ENCODE data around the gene GDA.

GDA gene

DNA sequence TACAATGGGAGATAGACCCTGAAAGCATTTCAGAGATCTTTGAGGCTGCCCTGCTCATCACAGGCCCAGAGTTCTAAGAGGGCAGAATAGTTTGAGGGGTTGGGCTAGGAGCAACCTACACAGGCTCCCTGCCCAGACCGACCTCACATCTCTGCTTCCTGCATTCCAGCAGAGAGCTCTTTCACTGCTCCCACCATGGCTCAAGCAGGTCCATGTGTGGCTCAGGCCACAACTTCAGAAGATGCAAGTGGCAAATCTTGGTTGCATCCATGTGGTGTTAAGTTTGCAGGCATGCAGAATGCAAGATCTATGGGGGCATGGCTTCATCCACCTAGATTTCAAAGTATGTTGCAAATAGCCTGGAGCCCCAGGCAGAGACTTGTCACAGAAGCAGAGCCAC lies 39.0 kb downstream of the GDA start:
- TF ChIP-seq, protein P1, sequence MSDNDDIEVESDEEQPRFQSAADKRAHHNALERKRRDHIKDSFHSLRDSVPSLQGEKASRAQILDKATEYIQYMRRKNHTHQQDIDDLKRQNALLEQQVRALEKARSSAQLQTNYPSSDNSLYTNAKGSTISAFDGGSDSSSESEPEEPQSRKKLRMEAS (IDR thresholded peaks at IDR 0.05; ENCODE audit: low read depth, low read length) = no peak
- TF ChIP-seq MYC (IDR thresholded peaks at IDR 0.05; ENCODE audit: low read depth, low read length) = no peak
- TF ChIP-seq, protein P2, sequence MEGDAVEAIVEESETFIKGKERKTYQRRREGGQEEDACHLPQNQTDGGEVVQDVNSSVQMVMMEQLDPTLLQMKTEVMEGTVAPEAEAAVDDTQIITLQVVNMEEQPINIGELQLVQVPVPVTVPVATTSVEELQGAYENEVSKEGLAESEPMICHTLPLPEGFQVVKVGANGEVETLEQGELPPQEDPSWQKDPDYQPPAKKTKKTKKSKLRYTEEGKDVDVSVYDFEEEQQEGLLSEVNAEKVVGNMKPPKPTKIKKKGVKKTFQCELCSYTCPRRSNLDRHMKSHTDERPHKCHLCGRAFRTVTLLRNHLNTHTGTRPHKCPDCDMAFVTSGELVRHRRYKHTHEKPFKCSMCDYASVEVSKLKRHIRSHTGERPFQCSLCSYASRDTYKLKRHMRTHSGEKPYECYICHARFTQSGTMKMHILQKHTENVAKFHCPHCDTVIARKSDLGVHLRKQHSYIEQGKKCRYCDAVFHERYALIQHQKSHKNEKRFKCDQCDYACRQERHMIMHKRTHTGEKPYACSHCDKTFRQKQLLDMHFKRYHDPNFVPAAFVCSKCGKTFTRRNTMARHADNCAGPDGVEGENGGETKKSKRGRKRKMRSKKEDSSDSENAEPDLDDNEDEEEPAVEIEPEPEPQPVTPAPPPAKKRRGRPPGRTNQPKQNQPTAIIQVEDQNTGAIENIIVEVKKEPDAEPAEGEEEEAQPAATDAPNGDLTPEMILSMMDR (IDR thresholded peaks at IDR 0.05; ENCODE audit: low read depth, low read length) = no peak
- TF ChIP-seq POLR2A (IDR thresholded peaks at IDR 0.05; ENCODE audit: extremely low read depth, insufficient read length) = no peak
- DNase-seq (ENCODE audit: low read depth) = no peak
- H3K4me3 ChIP-seq (ENCODE audit: low read depth, low read length) = no peak overlapping the region

DNA sequence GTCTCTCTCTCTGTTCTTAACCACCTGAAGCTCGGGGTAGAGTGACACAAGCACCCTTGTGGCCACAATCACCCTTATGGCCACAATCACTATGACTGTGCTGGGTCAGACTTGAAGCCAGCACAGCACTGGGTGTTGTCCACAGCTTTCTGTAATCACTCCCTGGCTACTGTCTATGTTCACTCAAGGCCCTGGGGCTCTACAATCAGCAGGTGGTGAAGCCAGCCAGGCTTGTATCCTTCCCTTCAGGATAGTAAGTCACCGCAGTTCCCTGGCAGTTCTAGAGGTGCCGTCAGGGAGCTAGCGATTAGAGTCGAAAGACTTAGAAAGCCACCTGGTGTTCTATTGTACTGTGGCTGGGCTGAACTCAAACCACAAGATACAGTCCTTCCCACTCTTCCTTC lies 44.2 kb downstream of the GDA start:
- peak; percentile 6 for DNase-seq (ENCODE audit: low read depth)
- H3K4me3 ChIP-seq (ENCODE audit: low read depth, low read length) = no peak overlapping the region
- TF ChIP-seq, protein P2 (IDR thresholded peaks at IDR 0.05; ENCODE audit: low read depth, low read length) = no peak
- TF ChIP-seq, protein P1 (IDR thresholded peaks at IDR 0.05; ENCODE audit: low read depth, low read length) = no peak
- TF ChIP-seq MYC (IDR thresholded peaks at IDR 0.05; ENCODE audit: low read depth, low read length) (no peak), POLR2A (IDR thresholded peaks at IDR 0.05; ENCODE audit: extremely low read depth, insufficient read length) (no peak)

DNA sequence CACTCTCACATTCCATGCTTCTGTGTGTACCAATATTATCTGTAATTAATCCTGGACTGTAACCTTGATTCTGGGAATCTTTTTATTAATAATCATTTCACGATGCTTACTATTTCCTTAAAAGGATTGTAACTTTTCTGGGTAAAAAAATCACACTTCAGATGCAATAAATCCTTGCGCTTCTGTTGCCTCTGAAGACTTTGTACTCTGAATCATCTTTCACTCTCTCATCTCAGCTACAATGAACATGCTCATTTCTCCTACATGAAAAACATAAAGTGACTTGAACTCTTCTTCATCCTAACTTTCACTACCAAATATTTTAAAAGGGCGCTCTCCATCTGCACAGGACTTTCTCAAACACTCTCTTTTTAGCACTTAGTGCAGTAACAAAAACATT lies 50.0 kb downstream of the GDA start:
- TF ChIP-seq, protein P2 (IDR thresholded peaks at IDR 0.05; ENCODE audit: low read depth, low read length) = no peak
- TF ChIP-seq MYC (IDR thresholded peaks at IDR 0.05; ENCODE audit: low read depth, low read length) (no peak), POLR2A (IDR thresholded peaks at IDR 0.05; ENCODE audit: extremely low read depth, insufficient read length) (no peak)
- TF ChIP-seq, protein P1 (IDR thresholded peaks at IDR 0.05; ENCODE audit: low read depth, low read length) = no peak
- DNase-seq (ENCODE audit: low read depth) = no peak
- H3K4me3 ChIP-seq (ENCODE audit: low read depth, low read length) = no peak overlapping the region

DNA sequence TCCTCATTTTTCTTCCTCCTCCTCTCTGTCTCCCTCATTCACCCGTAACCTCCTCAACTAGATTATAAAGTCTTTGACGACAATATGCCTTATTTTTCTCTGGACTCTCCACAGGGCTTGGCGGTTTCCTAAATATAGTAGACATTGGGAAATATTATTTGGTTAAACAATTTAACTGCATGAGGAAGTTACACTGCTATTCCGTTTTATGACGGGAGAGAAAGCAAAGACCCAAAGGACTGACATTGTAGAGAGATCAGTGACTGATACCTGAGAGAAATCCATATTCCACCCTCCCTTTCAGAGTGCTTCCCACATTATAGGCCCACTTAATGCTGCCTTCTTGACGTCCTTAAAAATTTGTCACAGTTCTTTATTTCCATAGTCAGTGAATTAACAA lies 51.2 kb downstream of the GDA start:
- no peak overlapping the region for H3K4me3 ChIP-seq (ENCODE audit: low read depth, low read length)
- TF ChIP-seq, protein P2 (IDR thresholded peaks at IDR 0.05; ENCODE audit: low read depth, low read length) = no peak
- TF ChIP-seq MYC (IDR thresholded peaks at IDR 0.05; ENCODE audit: low read depth, low read length) = no peak
- TF ChIP-seq, protein P1 (IDR thresholded peaks at IDR 0.05; ENCODE audit: low read depth, low read length) = no peak
- TF ChIP-seq POLR2A (IDR thresholded peaks at IDR 0.05; ENCODE audit: extremely low read depth, insufficient read length) = no peak
- DNase-seq (ENCODE audit: low read depth) = peak; percentile 1

DNA sequence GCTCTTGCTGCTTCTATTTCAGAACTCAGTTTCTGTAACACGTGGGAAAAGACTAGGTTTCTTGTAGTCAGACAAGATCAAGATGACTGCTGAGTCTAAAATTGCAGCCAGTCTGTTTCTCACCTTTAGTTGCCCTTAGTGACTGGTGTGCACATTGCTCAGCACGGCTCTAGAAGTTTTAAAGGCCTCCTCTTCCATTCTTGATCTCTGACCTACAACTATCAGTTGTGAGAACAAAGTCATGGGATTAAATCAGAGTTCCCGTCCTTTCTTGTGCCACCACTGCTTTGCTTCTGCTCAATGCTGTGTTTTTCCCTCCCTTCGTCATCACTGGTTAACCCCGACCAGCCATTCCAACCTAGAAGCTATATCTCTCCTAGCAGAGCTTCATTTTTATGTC lies 52.8 kb downstream of the GDA start:
- TF ChIP-seq POLR2A (IDR thresholded peaks at IDR 0.05; ENCODE audit: extremely low read depth, insufficient read length) (no peak), MYC (IDR thresholded peaks at IDR 0.05; ENCODE audit: low read depth, low read length) (no peak)
- TF ChIP-seq, protein P2 (IDR thresholded peaks at IDR 0.05; ENCODE audit: low read depth, low read length) = no peak
- TF ChIP-seq, protein P1 (IDR thresholded peaks at IDR 0.05; ENCODE audit: low read depth, low read length) = no peak
- DNase-seq (ENCODE audit: low read depth) = no peak

More for the DNA sequence above, 52.8 kb downstream of the GDA start:
- no peak overlapping the region for H3K4me3 ChIP-seq (ENCODE audit: low read depth, low read length)

All from NB4 (cell line).